GM18867 (cell line): ENCODE data around the gene GPC5.

Experiments
- ATAC-seq: cut with Tn5 transposase; IDR thresholded peaks from one replicate; pipeline ENCODE4 v1.9.1; 2021; ENCODE audit warnings: mild to moderate bottlenecking, moderate library complexity; ENCODE audit not compliant: unreplicated experiment

GPC5 gene

GRCh38 chr13:92126399-92126798 is 728.0 kb downstream of the GPC5 start:
- no peak for ATAC-seq

GRCh38 chr13:92135509-92135908 is 737.1 kb downstream of the GPC5 start:
- ATAC-seq, result no peak

GRCh38 chr13:92136449-92137155 is 738.2 kb downstream of the GPC5 start:
- no peak for ATAC-seq

- ATAC-seq, result no peak
Observed at GRCh38 chr13:92137520-92137919, 739.1 kb downstream of the GPC5 start.

- ATAC-seq, result no peak
Observed at GRCh38 chr13:92143766-92144165, 745.3 kb downstream of the GPC5 start.

GRCh38 chr13:92150606-92151005 is 752.2 kb downstream of the GPC5 start:
- ATAC-seq, result no peak

- ATAC-seq, result no peak
Observed at GRCh38 chr13:92158346-92158745, 759.9 kb downstream of the GPC5 start.

GRCh38 chr13:92164822-92165221 is 766.4 kb downstream of the GPC5 start:
- no peak for ATAC-seq

GRCh38 chr13:92172191-92172590 is 773.8 kb downstream of the GPC5 start:
- ATAC-seq, result no peak

- ATAC-seq, result no peak
Observed at GRCh38 chr13:92173254-92173653, 774.8 kb downstream of the GPC5 start.

GRCh38 chr13:92175330-92175729 is 776.9 kb downstream of the GPC5 start:
- ATAC-seq, result no peak

GRCh38 chr13:92177966-92178365 is 779.5 kb downstream of the GPC5 start:
- no peak for ATAC-seq

GRCh38 chr13:92179223-92179622 is 780.8 kb downstream of the GPC5 start:
- ATAC-seq, result no peak

GRCh38 chr13:92187378-92187989 is 789.1 kb downstream of the GPC5 start:
- peak; percentile 88 for ATAC-seq

GRCh38 chr13:92188574-92188973 is 790.2 kb downstream of the GPC5 start:
- ATAC-seq, result no peak

- no peak for ATAC-seq
Observed at GRCh38 chr13:92196591-92197256, 798.3 kb downstream of the GPC5 start.

- no peak for ATAC-seq
Observed at GRCh38 chr13:92197669-92198068, 799.2 kb downstream of the GPC5 start.

- no peak for ATAC-seq
Observed at GRCh38 chr13:92218615-92219014, 820.2 kb downstream of the GPC5 start.

GRCh38 chr13:92221916-92222315 is 823.5 kb downstream of the GPC5 start:
- no peak for ATAC-seq

- no peak for ATAC-seq
Observed at GRCh38 chr13:92224052-92224821, 825.8 kb downstream of the GPC5 start.

GRCh38 chr13:92224825-92225224 is 826.4 kb downstream of the GPC5 start:
- no peak for ATAC-seq
